Endothelial cell of umbilical vein (primary cell): Measurements from ENCODE around the gene BNC1. TPM values are rescaled to one million over a fixed set of nuclear protein-coding genes. Genes with fewer than 3 reads are reported as not detected.

ENCODE experiments used
- BruUV-seq: library from RNA; stranded (reverse); fragments of 400-500 nt; replicated peaks from 2 replicates; lab custom pipeline; 2021; lab: Mats Ljungman, UMichigan
- CTCF ChIA-PET: fragments of 300-600, 350-600 bp; sonication (Branson Sonifier 250); formaldehyde crosslinking; loops from one replicate; lab custom pipeline; 2021; ENCODE audit warnings: antibody characterized with exemption, inconsistent platforms; lab: Charles Lee
- POLR2A ChIA-PET: fragments of 300-600, 350-600 bp; sonication (Branson Sonifier 250); formaldehyde crosslinking; loops from one replicate; lab custom pipeline; 2021; ENCODE audit warnings: antibody characterized with exemption, inconsistent platforms; lab: Charles Lee
- DNase-seq: peaks from one replicate; pipeline ENCODE4 v3.0.0-alpha.2; 2011; ENCODE audit warnings: low read depth, low spot score
- FAIRE-seq: peaks from 2 replicates; lab custom pipeline; 2011; peaks lifted over from hg19 to GRCh38; lab: Jason Lieb, UNC
- H2AFZ ChIP-seq: 2 replicates; pipeline ENCODE4 v1.6.0; 2012; ENCODE audit warnings: low read depth, low read length, control low read depth, inconsistent platforms
- H3K27ac ChIP-seq: 2 replicates; pipeline ENCODE4 v1.5.1; 2011; ENCODE audit warnings: low read depth, mild to moderate bottlenecking, control low read depth, low read length, moderate library complexity; ENCODE audit not compliant: insufficient read depth
- H3K27me3 ChIP-seq, 2 experiments: 2 replicates each; pipeline versions ENCODE4 v1.6.0 to v1.6.1; 2011; ENCODE audit warnings: low read length in 2 of 2, mixed read lengths in 1 of 2; ENCODE audit not compliant: control insufficient read depth in 2 of 2, insufficient read depth in 2 of 2
- H3K36me3 ChIP-seq, 2 experiments: 2 replicates in 1 of 2; 3 replicates in 1 of 2; pipeline ENCODE4 v1.5.1; 2011; ENCODE audit warnings: low read length in 2 of 2, mild to moderate bottlenecking in 1 of 2, moderate library complexity in 1 of 2; ENCODE audit not compliant: control insufficient read depth in 2 of 2, insufficient read depth in 2 of 2; ENCODE audit errors: extremely low read depth in 1 of 2
- H3K4me1 ChIP-seq: 3 replicates; pipeline ENCODE4 v1.5.1; 2011; ENCODE audit warnings: mild to moderate bottlenecking, low read length; ENCODE audit not compliant: control insufficient read depth, insufficient read depth; ENCODE audit errors: extremely low read depth
- H3K4me2 ChIP-seq: 2 replicates; pipeline ENCODE4 v1.6.1; 2011; ENCODE audit warnings: low read length, control low read depth, mixed read lengths; ENCODE audit not compliant: insufficient read depth
- H3K4me3 ChIP-seq, 3 experiments: fragments of 200-600 bp in 1 of 3; sonication (generic), shearing (Covaris generic) in 1 of 3; replicated peaks in 1 of 3; 2 replicates each; pipeline ENCODE4 v1.5.1; 2011 to 2016; ENCODE audit warnings: control low read depth in 3 of 3, low read length in 3 of 3, mild to moderate bottlenecking in 2 of 3, inconsistent platforms in 1 of 3, low read depth in 1 of 3, moderate library complexity in 1 of 3; ENCODE audit not compliant: insufficient read depth in 1 of 3
- H3K79me2 ChIP-seq: 2 replicates; pipeline ENCODE4 v1.6.0; 2012; ENCODE audit warnings: low read length, inconsistent platforms; ENCODE audit not compliant: control insufficient read depth, insufficient read depth
- H3K9ac ChIP-seq: replicated peaks from 2 replicates; pipeline ENCODE3; 2011; ENCODE audit warnings: low read length, control low read depth; ENCODE audit not compliant: insufficient read depth; ENCODE audit errors: extremely low read depth
- H3K9me1 ChIP-seq: replicated peaks from 3 replicates; pipeline ENCODE4 v1.6.0; 2011; ENCODE audit warnings: mild to moderate bottlenecking, low read length; ENCODE audit not compliant: control insufficient read depth, insufficient read depth; ENCODE audit errors: extremely low read depth
- H3K9me3 ChIP-seq: replicated peaks from 2 replicates; pipeline ENCODE4 v1.5.1; 2012; ENCODE audit warnings: low read length, inconsistent platforms; ENCODE audit not compliant: control insufficient read depth, insufficient read depth
- H4K20me1 ChIP-seq: replicated peaks from 2 replicates; pipeline ENCODE3; 2011; ENCODE audit warnings: mild to moderate bottlenecking, low read length; ENCODE audit not compliant: control insufficient read depth, insufficient read depth; ENCODE audit errors: extremely low read depth
- EZH2 ChIP-seq: IDR thresholded peaks from 2 replicates; pipeline ENCODE4 v1.6.1; 2012; ENCODE audit warnings: borderline replicate concordance, low read depth, mild to moderate bottlenecking, moderate library complexity, low read length, inconsistent platforms; ENCODE audit not compliant: severe bottlenecking
- FOS ChIP-seq: IDR thresholded peaks from 2 replicates; pipeline ENCODE4 v1.6.1; 2011; ENCODE audit warnings: mild to moderate bottlenecking, low read length, moderate library complexity, borderline replicate concordance; ENCODE audit not compliant: insufficient read depth
- GATA2 ChIP-seq: IDR thresholded peaks from 2 replicates; pipeline ENCODE4 v1.7.0; 2011; ENCODE audit warnings: low read depth, mild to moderate bottlenecking, moderate library complexity, mixed read lengths, low read length; ENCODE audit not compliant: insufficient read length, insufficient read depth
- JUN ChIP-seq: IDR thresholded peaks from 2 replicates; pipeline ENCODE4 v1.6.1; 2011; ENCODE audit warnings: borderline replicate concordance, low read depth; ENCODE audit not compliant: insufficient read length, insufficient read depth
- MYC ChIP-seq: IDR thresholded peaks from one replicate; pipeline ENCODE4 v1.6.1; 2011; ENCODE audit warnings: mild to moderate bottlenecking, low read depth, low read length
- POLR2A ChIP-seq: IDR thresholded peaks from 2 replicates; pipeline ENCODE4 v1.6.1; 2012; ENCODE audit warnings: low read depth, mild to moderate bottlenecking, control low read depth, low read length
- POLR2AphosphoS5 ChIP-seq: IDR thresholded peaks from 2 replicates; pipeline ENCODE4 v1.6.1; 2012; ENCODE audit warnings: low read depth, mild to moderate bottlenecking, control low read depth, low read length, moderate library complexity; ENCODE audit not compliant: insufficient read depth
- dilution Hi-C: fragments of 300-500 bp; cut with MboI; formaldehyde crosslinking; loops from one replicate; pipeline ENCODE4 v1.15.0; 2019; ENCODE audit warnings: low sequenced_read_pairs; ENCODE audit not compliant: extremely low pct_ligation_motif_present
- intact Hi-C: fragments of 100-400 bp; cut with micrococcal nuclease; formaldehyde crosslinking; loops from one replicate; pipeline ENCODE4 v1.10.0; 2022
- polyA plus RNA-seq, 4 experiments: library from polyadenylated mRNA; depleted of rRNA in 3 of 4; stranded (reverse) in 3 of 4; unstranded in 1 of 4; fragments of >200 nt; gene quantifications; 2 replicates each; pipeline versions ENCODE4 v1.2.1 to v1.2.3, GENCODE V29; 2011 to 2012; ENCODE audit warnings: missing spikeins in 1 of 4
- total RNA-seq: library from RNA; stranded (reverse); gene quantifications from 2 replicates; pipeline ENCODE4 v1.2.3, GENCODE V29; 2021
- TF ChIP-seq, protein P1 (sequence below), 2 donors: IDR thresholded peaks; 1 replicate in 1 of 2; 2 replicates in 1 of 2; pipeline ENCODE4 v1.5.1; 2011; ENCODE audit warnings: low read length in 2 of 2, mild to moderate bottlenecking in 2 of 2, moderate library complexity in 2 of 2, control low read depth in 1 of 2, inconsistent platforms in 1 of 2, low read depth in 1 of 2; ENCODE audit not compliant: insufficient read depth in 1 of 2; ENCODE audit errors: extremely low read depth in 1 of 2
- TF ChIP-seq, protein P2 (sequence below): IDR thresholded peaks from 2 replicates; pipeline ENCODE4 v1.6.1; 2011; ENCODE audit not compliant: insufficient read depth, insufficient read length

The BNC1 gene
- total and polyA plus RNA-seq, 2 donors (not counting 3 experiments of a cell fraction or from before 2014, with no cell fraction given) = 3.4 to 3.9 TPM

DNA sequence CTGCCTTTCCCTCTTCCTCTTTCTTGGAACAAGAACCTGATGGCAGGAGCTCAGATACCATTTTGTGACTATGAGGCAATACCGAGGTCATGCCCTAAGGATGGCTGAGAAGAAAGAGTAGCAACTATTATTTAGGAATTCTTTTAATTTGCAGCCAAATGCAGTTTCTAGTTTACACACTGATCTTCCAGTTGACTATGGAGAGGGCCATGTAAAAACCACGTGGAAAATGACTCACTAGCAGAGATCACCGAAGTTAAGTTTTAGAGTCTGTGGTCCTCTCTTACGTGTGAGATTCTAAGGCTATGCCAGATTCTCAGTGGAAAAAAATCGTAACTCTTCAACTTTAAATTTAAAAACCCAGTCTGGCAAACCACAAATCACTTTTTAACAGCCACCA is 7.8 kb downstream of the BNC1 start:
- Histone ChIP-seq H3K9me1 (no peaks in the 10 kb centered on the region), H3K27ac (no peak overlapping the region), H3K9me3 (no peaks in the 10 kb centered on the region), H3K36me3 (no peaks in the 10 kb centered on the region), H3K4me2 (no peak overlapping the region), H3K79me2 (peaks cover 15% of the 10 kb centered on the region), H2AFZ (no peak overlapping the region), H4K20me1 (no peaks in the 10 kb centered on the region), H3K9ac (no peak overlapping the region), H3K4me1 (no peaks in the 10 kb centered on the region), H3K27me3 (peaks cover 3 to 4% of the 10 kb centered on the region in 2 experiments), H3K4me3 (no peak overlapping the region)
- POLR2A ChIA-PET = no interaction called here
- FAIRE-seq (no peak), DNase-seq (no peak)
- intact Hi-C loops (no loop called here), dilution Hi-C loops (no loop called here)
- CTCF ChIA-PET = interaction anchor here (1.6 kb wide), 1 partner anchor 30 kb away, joined by 5 read pairs; no protein-coding TSS in a partner anchor
- no TSS peak for BruUV-seq
- no peak for TF ChIP-seq FOS
- no peak for TF ChIP-seq JUN
- TF ChIP-seq POLR2A = no peak
- TF ChIP-seq GATA2 = no peak
- TF ChIP-seq, protein P1, sequence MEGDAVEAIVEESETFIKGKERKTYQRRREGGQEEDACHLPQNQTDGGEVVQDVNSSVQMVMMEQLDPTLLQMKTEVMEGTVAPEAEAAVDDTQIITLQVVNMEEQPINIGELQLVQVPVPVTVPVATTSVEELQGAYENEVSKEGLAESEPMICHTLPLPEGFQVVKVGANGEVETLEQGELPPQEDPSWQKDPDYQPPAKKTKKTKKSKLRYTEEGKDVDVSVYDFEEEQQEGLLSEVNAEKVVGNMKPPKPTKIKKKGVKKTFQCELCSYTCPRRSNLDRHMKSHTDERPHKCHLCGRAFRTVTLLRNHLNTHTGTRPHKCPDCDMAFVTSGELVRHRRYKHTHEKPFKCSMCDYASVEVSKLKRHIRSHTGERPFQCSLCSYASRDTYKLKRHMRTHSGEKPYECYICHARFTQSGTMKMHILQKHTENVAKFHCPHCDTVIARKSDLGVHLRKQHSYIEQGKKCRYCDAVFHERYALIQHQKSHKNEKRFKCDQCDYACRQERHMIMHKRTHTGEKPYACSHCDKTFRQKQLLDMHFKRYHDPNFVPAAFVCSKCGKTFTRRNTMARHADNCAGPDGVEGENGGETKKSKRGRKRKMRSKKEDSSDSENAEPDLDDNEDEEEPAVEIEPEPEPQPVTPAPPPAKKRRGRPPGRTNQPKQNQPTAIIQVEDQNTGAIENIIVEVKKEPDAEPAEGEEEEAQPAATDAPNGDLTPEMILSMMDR (IDR thresholded peaks at IDR 0.05; ENCODE audit: extremely low read depth in 1 of 2, insufficient read depth in 1 of 2, low read depth in 1 of 2, low read length in 2 of 2) = no peak
- TF ChIP-seq POLR2AphosphoS5 = no peak
- no peak for TF ChIP-seq MYC
- TF ChIP-seq, protein P2, sequence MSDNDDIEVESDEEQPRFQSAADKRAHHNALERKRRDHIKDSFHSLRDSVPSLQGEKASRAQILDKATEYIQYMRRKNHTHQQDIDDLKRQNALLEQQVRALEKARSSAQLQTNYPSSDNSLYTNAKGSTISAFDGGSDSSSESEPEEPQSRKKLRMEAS = no peak
- no peak for TF ChIP-seq EZH2
